Adrenal gland (tissue), 12 donors: ENCODE data around the gene SCN3B. TPM values are rescaled to one million over a fixed set of nuclear protein-coding genes. Genes with fewer than 3 reads are reported as not detected.

Experiments
- DNase-seq, 7 donors: peaks; one replicate each; pipeline ENCODE4 v3.0.0-alpha.2; 2019 to 2020
- H3K27ac ChIP-seq, 5 donors: fragments of 200-600 bp; sonication (generic) in 4 of 5; 1 replicate in 3 of 5; 2 replicates in 2 of 5; pipeline versions ENCODE4 v1.5.1 to v1.8.0; 2016 to 2020; ENCODE audit warnings: mild to moderate bottlenecking in 1 of 5
- H3K27me3 ChIP-seq: fragments of 200-600 bp; 2 replicates; pipeline ENCODE4 v1.8.0; 2021
- H3K36me3 ChIP-seq, 2 donors: fragments of 200-600 bp; replicated peaks in 1 of 2; 1 replicate in 1 of 2; 2 replicates in 1 of 2; pipeline versions ENCODE4 v1.5.1 to v1.8.0; 2018 to 2022
- H3K4me1 ChIP-seq, 2 donors: fragments of 200-600 bp; replicated peaks in 1 of 2; 1 replicate in 1 of 2; 2 replicates in 1 of 2; pipeline versions ENCODE4 v1.5.1 to v1.8.0; 2018 to 2021
- H3K4me3 ChIP-seq, 4 donors: fragments of 200-600 bp; sonication (generic) in 3 of 4; one replicate each; pipeline ENCODE4 v1.5.1; 2016 to 2018
- H3K9me3 ChIP-seq, 3 donors: fragments of 200-600 bp; sonication (generic) in 1 of 3; replicated peaks in 1 of 3; 1 replicate in 2 of 3; 2 replicates in 1 of 3; pipeline versions ENCODE4 v1.5.1 to v1.8.0; 2016 to 2021
- POLR2A ChIP-seq, 2 donors: fragments of 450-650 bp; IDR thresholded peaks; one replicate each; pipeline ENCODE4 v1.6.1; 2017; ENCODE audit warnings: antibody characterized with exemption in 2 of 2, mild to moderate bottlenecking in 2 of 2, moderate library complexity in 1 of 2
- WGBS, 4 donors: extraction: QIAGEN DNeasy Blood & Tissue Kit in 2 of 4; methylation state at CpG; one replicate each; pipeline versions ENCODE4 v1.1.5 to v1.1.7; 2013 to 2017; 5-methylcytosine and 5-hydroxymethylcytosine counted together
- intact Hi-C, 2 donors: fragments of 100-400 bp; cut with DNase I; formaldehyde crosslinking; loops; one replicate each; pipeline versions ENCODE4 v1.14.1 to v1.15.0; 2022 to 2023
- polyA plus RNA-seq, 3 donors: library from polyadenylated mRNA; stranded (reverse); fragments of 200-250 nt in 2 of 3; fragments of 350-450 nt in 1 of 3; fragmentation: Illumina TruSeq in 1 of 3; extraction: RNeasy Lipid Tissue Mini Kit (QIAGEN cat#74804) in 1 of 3; gene quantifications; one replicate each; pipeline ENCODE4 v1.2.3, GENCODE V29; 2013 to 2014
- total RNA-seq, 9 donors: library from RNA; depleted of rRNA in 4 of 9; stranded (reverse); fragments of >200 nt in 4 of 9; fragments of 120-200 nt in 1 of 9; fragmentation: NEBNext Ultra II Directional in 1 of 9; extraction: Animal tissue kit (Norgen Biotek cat#: 25700) in 1 of 9; gene quantifications; one replicate each; pipeline versions ENCODE4 v1.1.0 to v1.2.4, GENCODE V29; 2013 to 2023
- TF ChIP-seq, protein P1 (sequence below), 6 experiments: fragments of 450-650 bp in 4 of 6; fragments of 200-600 bp in 2 of 6; sonication (generic) in 1 of 6; IDR thresholded peaks; 1 replicate in 5 of 6; 2 replicates in 1 of 6; pipeline versions ENCODE4 v1.5.1 to v1.8.0; 2016 to 2021; ENCODE audit warnings: antibody characterized with exemption in 6 of 6, mild to moderate bottlenecking in 2 of 6, moderate library complexity in 1 of 6
- donor health status: healthy with polysubstance abuse.
- donor health status: Bipolar disorder and iron deficiency.
- donor health status: DM: yes; HTN: yes; CAD: no.
- donor health status: DM: no; HTN: no; CAD: no.
- donor health status: DM: no; HTN: no; CAD: no.
- donor health status: DM: yes; HTN: yes; CAD: no.

SCN3B gene
- total and polyA plus RNA-seq, 12 donors: 0.36 to 10.5 (median 4.0) TPM; not detected in 1

GRCh38 chr11:123692961-123693360, 38.5 kb upstream of the SCN3B start:
- intact Hi-C loops: no loop called here
- H3K27ac ChIP-seq: no peak overlapping the region
- H3K27me3 ChIP-seq: peaks cover 13% of the 10 kb centered on the region
- H3K4me1 ChIP-seq: no peaks in the 10 kb centered on the region
- TF ChIP-seq POLR2A (IDR thresholded peaks at IDR 0.05): no peak
- TF ChIP-seq, protein P1, sequence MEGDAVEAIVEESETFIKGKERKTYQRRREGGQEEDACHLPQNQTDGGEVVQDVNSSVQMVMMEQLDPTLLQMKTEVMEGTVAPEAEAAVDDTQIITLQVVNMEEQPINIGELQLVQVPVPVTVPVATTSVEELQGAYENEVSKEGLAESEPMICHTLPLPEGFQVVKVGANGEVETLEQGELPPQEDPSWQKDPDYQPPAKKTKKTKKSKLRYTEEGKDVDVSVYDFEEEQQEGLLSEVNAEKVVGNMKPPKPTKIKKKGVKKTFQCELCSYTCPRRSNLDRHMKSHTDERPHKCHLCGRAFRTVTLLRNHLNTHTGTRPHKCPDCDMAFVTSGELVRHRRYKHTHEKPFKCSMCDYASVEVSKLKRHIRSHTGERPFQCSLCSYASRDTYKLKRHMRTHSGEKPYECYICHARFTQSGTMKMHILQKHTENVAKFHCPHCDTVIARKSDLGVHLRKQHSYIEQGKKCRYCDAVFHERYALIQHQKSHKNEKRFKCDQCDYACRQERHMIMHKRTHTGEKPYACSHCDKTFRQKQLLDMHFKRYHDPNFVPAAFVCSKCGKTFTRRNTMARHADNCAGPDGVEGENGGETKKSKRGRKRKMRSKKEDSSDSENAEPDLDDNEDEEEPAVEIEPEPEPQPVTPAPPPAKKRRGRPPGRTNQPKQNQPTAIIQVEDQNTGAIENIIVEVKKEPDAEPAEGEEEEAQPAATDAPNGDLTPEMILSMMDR (IDR thresholded peaks at IDR 0.05): no peak
- H3K9me3 ChIP-seq: no peaks in the 10 kb centered on the region
- no peak for DNase-seq
- no peak overlapping the region for H3K4me3 ChIP-seq
- H3K36me3 ChIP-seq: no peaks in the 10 kb centered on the region

GRCh38 chr11:123690485-123690884, 36.1 kb upstream of the SCN3B start:
- no peak overlapping the region for H3K27ac ChIP-seq
- H3K27me3 ChIP-seq: peaks cover 13% of the 10 kb centered on the region
- no peak for DNase-seq
- 61 to 78% (median 70%) methylated on average over 3 of the region's 3 CpGs for WGBS, 4 donors
- intact Hi-C loops: no loop called here
- H3K9me3 ChIP-seq: no peaks in the 10 kb centered on the region
- TF ChIP-seq POLR2A (IDR thresholded peaks at IDR 0.05): no peak
- TF ChIP-seq, protein P1 (IDR thresholded peaks at IDR 0.05): no peak
- H3K36me3 ChIP-seq: no peaks in the 10 kb centered on the region
- H3K4me1 ChIP-seq: no peaks in the 10 kb centered on the region
- H3K4me3 ChIP-seq: no peak overlapping the region

DNA sequence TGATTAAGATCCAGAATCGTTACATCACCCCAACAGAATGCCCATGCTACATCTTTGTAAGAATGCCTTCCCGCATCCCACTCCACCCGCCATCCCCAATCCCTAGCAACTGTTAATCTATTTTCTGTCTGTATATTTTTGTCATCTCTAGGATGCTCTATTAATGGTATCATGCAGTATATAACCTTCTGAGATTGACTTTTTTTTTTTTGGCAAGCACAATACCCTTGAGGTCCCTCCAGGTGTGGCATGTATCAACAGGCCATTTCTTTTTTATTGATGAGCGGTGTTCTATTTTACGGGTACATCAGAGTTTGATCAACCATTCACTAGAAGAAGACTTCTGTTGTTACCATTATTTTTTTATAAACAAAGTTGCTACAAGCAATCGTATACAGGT, 30.2 kb upstream of the SCN3B start:
- no peak for TF ChIP-seq POLR2A (IDR thresholded peaks at IDR 0.05)
- TF ChIP-seq, protein P1 (IDR thresholded peaks at IDR 0.05): no peak
- H3K36me3 ChIP-seq: no peaks in the 10 kb centered on the region
- no peaks in the 10 kb centered on the region for H3K9me3 ChIP-seq
- no peak overlapping the region for H3K27ac ChIP-seq
- no peak overlapping the region for H3K4me3 ChIP-seq
- H3K27me3 ChIP-seq: peaks cover 5% of the 10 kb centered on the region
- DNase-seq: no peak
- 92 to 94% (median 93%) methylated on average over 6 of the region's 6 CpGs for WGBS, 4 donors
- intact Hi-C loops: no loop called here
- H3K4me1 ChIP-seq: no peaks in the 10 kb centered on the region

DNA sequence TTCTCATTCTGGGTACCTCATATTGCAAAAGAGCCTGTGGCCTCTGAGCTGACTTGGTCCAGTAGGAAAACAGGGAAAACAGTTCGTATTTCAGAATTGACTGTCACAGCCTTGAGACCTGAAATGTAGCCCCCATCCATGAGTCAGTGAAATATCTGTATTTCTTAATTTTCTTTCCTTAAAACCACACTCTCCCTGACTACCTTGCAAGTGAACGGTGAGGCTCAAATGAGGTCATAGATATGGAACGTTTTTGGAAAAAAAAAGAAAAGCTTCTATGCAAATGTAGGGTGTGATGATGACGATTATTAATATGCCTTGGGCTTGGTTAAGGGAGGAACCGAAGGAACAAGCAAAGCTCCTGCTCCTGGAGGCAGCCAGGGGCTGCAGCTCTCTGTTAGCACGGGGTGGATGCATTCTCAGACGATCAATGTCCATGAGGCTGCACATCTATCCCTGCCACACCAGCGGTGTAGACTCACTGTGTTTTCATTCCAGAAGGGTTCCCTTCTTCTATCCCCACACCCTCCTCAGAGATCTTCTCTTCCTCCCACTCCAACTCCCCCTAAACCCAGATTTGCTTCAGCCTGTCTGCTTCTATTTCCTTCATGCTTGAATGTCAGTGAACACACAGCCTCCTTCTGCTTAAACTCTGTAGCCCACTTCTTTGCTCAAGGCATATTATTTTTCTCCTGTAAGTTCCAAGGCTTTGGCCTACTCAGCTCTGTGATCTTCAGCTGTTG, 29.2 kb upstream of the SCN3B start:
- WGBS, 4 donors: 44 to 54% (median 49%) methylated on average over 8 of the region's 8 CpGs
- no peaks in the 10 kb centered on the region for H3K4me1 ChIP-seq
- H3K4me3 ChIP-seq: no peak overlapping the region
- no peaks in the 10 kb centered on the region for H3K36me3 ChIP-seq
- H3K9me3 ChIP-seq: no peaks in the 10 kb centered on the region
- no peak for DNase-seq
- peaks cover 3% of the 10 kb centered on the region for H3K27me3 ChIP-seq
- intact Hi-C loops: no loop called here
- H3K27ac ChIP-seq: peak overlapping the region in 1 of 5 donors; percentile 29
- TF ChIP-seq, protein P1 (IDR thresholded peaks at IDR 0.05): no peak
- no peak for TF ChIP-seq POLR2A (IDR thresholded peaks at IDR 0.05)
